ENCODE measurements around the gene USP10.

USP10 gene

GRCh38 chr16:84823484-84823883 lies 123.7 kb downstream of the USP10 start:
- no peak for DNase-seq (ENCODE audit: low read depth)
- TF ChIP-seq CTCF (IDR thresholded peaks at IDR 0.05; ENCODE audit: insufficient read depth, low read depth, low read length, missing control alignments), result no peak
- H3K4me3 ChIP-seq (ENCODE audit: low read length), result no peak overlapping the region

DNA sequence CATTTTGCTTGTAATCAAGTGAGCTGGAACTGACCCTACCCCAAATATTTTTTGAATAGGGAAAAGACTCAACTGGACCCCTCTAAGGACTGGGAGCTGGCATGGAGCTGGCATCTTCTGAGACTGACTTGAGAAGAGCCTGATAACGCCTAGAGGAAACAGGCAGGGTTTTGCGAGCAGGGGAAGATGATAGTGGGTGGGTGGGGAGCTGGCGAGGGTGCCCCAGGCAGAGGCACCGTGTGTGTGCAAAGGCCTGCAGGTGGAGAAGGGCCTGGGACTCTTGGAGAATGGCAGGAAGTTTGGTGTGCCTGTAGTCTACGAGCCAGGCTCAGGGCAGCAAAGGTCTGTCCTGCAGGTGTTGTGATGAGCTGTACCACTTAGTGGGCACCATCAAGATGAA lies 124.1 kb downstream of the USP10 start:
- DNase-seq (ENCODE audit: low read depth), result no peak
- H3K4me3 ChIP-seq (ENCODE audit: low read length), result no peak overlapping the region
- TF ChIP-seq CTCF (IDR thresholded peaks at IDR 0.05; ENCODE audit: insufficient read depth, low read depth, low read length, missing control alignments), result no peak

- H3K4me3 ChIP-seq (ENCODE audit: low read length), result no peak overlapping the region
Observed at GRCh38 chr16:84825896-84826557, 126.2 kb downstream of the USP10 start.

GRCh38 chr16:84826558-84826941 lies 126.8 kb downstream of the USP10 start:
- no peak for DNase-seq (ENCODE audit: low read depth)
- no peak overlapping the region for H3K4me3 ChIP-seq (ENCODE audit: low read length)
- no peak for TF ChIP-seq CTCF (IDR thresholded peaks at IDR 0.05; ENCODE audit: insufficient read depth, low read depth, low read length, missing control alignments)

More at GRCh38 chr16:84825896-84826557, 126.2 kb downstream of the USP10 start:
- no peak for DNase-seq (ENCODE audit: low read depth)
- no peak for TF ChIP-seq CTCF (IDR thresholded peaks at IDR 0.05; ENCODE audit: insufficient read depth, low read depth, low read length, missing control alignments)

DNA sequence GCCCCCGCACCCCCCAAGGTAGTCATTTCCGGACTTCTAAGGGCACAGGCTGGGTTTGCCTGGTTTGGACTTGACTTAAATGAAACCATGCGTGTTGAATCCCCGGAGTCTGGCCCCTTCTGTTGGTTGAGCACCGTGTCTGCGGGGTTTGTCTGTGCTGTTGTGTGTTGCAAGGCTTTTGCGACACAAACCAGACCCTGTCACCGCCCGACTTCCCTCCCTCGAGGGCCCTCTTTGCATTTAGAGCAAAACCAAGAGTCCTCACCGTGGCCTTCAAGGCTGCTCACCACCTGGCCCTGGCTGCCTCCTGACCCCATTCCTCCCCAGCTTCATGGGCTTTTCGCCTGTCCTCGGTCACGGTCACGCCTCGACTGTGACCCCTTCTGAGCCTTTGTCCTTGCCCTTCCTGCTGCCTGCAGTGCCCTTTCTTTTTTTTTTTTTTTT lies 127.4 kb downstream of the USP10 start:
- no peak for DNase-seq (ENCODE audit: low read depth)
- no peak overlapping the region for H3K4me3 ChIP-seq (ENCODE audit: low read length)
- TF ChIP-seq CTCF (IDR thresholded peaks at IDR 0.05; ENCODE audit: insufficient read depth, low read depth, low read length, missing control alignments), result no peak

GRCh38 chr16:84827897-84828296 lies 128.1 kb downstream of the USP10 start:
- no peak for TF ChIP-seq CTCF (IDR thresholded peaks at IDR 0.05; ENCODE audit: insufficient read depth, low read depth, low read length, missing control alignments)
- DNase-seq (ENCODE audit: low read depth), result peak; percentile 36
- no peak overlapping the region for H3K4me3 ChIP-seq (ENCODE audit: low read length)

- no peak for TF ChIP-seq CTCF (IDR thresholded peaks at IDR 0.05; ENCODE audit: insufficient read depth, low read depth, low read length, missing control alignments)
- DNase-seq (ENCODE audit: low read depth), result no peak
- no peak overlapping the region for H3K4me3 ChIP-seq (ENCODE audit: low read length)
Observed at GRCh38 chr16:84828322-84828721, 128.5 kb downstream of the USP10 start.

Data from epithelial cell of esophagus (primary cell).